GM12878 (cell line): ENCODE data around the gene MRPL20. TPM values are rescaled to one million over a fixed set of nuclear protein-coding genes. Genes with fewer than 3 reads are reported as not detected.
A peak's percentile ranks its signal among the peaks of the same experiment; 100 is the strongest.

Experiments
- ATAC-seq: fragments of 200-7000 bp; cut with Tn5 transposase; 3 replicates; pipeline ENCODE4 v1.9.1; 2020; ENCODE audit warnings: mild to moderate bottlenecking, moderate library complexity
- BruUV-seq: library from RNA; stranded (reverse); fragments of 400-500 nt; replicated peaks from 2 replicates; lab custom pipeline; 2021; lab: Mats Ljungman, UMichigan
- CTCF ChIA-PET: fragments of 300-600 bp; sonication (Branson Sonifier 250); formaldehyde crosslinking; extraction: SDS; loops from one replicate; lab custom pipeline; 2021; ENCODE audit warnings: inconsistent platforms; lab: Yijun Ruan, JAX
- POLR2A ChIA-PET: fragments of 350-600 bp; formaldehyde crosslinking; extraction: SDS; loops from one replicate; lab custom pipeline; 2021; ENCODE audit warnings: inconsistent platforms; lab: Charles Lee
- RAD21 ChIA-PET: fragments of 300-600 bp; sonication (Branson Sonifier 250); formaldehyde crosslinking; loops from one replicate; lab custom pipeline; 2023; ENCODE audit warnings: antibody characterized with exemption; ENCODE audit not compliant: unreplicated experiment; lab: Charles Lee
- SMC1A ChIA-PET: fragments of 300-600 bp; sonication (Branson Sonifier 250); formaldehyde crosslinking; loops from one replicate; lab custom pipeline; 2023; ENCODE audit not compliant: unreplicated experiment, uncharacterized antibody; lab: Charles Lee
- DNase-seq: peaks from one replicate; pipeline ENCODE4 v3.0.0-alpha.2; 2011; ENCODE audit warnings: low read depth, low spot score
- FAIRE-seq: peaks from 3 replicates; lab custom pipeline; 2011; peaks lifted over from hg19 to GRCh38; lab: Jason Lieb, UNC
- H2AFZ ChIP-seq: 2 replicates; pipeline ENCODE4 v1.6.0; 2011; ENCODE audit warnings: low read depth, low read length, control low read depth; ENCODE audit not compliant: control insufficient read depth
- H3K27ac ChIP-seq: 2 replicates; pipeline ENCODE4 v1.5.1; 2011; ENCODE audit warnings: control low read depth; ENCODE audit not compliant: control insufficient read depth, insufficient read depth
- H3K27me3 ChIP-seq, 2 experiments: replicated peaks in 1 of 2; 2 replicates each; pipeline versions ENCODE4 v1.6.0 to v1.6.1; 2011; ENCODE audit warnings: low read length in 1 of 2; ENCODE audit not compliant: control insufficient read depth in 2 of 2, insufficient read depth in 2 of 2
- H3K36me3 ChIP-seq, 2 experiments: 2 replicates each; pipeline ENCODE4 v1.5.1; 2011; ENCODE audit warnings: low read length in 1 of 2; ENCODE audit not compliant: control insufficient read depth in 2 of 2, insufficient read depth in 2 of 2
- H3K4me1 ChIP-seq: 2 replicates; pipeline ENCODE4 v1.6.1; 2011; ENCODE audit warnings: mild to moderate bottlenecking, low read length, moderate library complexity, mixed read lengths; ENCODE audit not compliant: control insufficient read depth, insufficient read depth
- H3K4me2 ChIP-seq: 2 replicates; pipeline ENCODE4 v1.6.0; 2011; ENCODE audit warnings: control low read depth; ENCODE audit not compliant: control insufficient read depth, insufficient read depth
- H3K4me3 ChIP-seq: fragments of 200-600 bp; sonication (generic); 2 replicates; pipeline ENCODE4 v1.5.1; 2016
- H3K79me2 ChIP-seq: 2 replicates; pipeline ENCODE4 v1.6.0; 2011; ENCODE audit warnings: low read length; ENCODE audit not compliant: control insufficient read depth, insufficient read depth
- H3K9ac ChIP-seq: 2 replicates; pipeline ENCODE4 v1.8.0; 2011; ENCODE audit warnings: low read length, control low read depth, mixed read lengths; ENCODE audit not compliant: control insufficient read depth, insufficient read depth
- H3K9me3 ChIP-seq: replicated peaks from 3 replicates; pipeline ENCODE4 v1.5.1; 2011; ENCODE audit warnings: mild to moderate bottlenecking, low read length; ENCODE audit not compliant: control insufficient read depth, insufficient read depth
- H4K20me1 ChIP-seq: 2 replicates; pipeline ENCODE4 v1.6.0; 2011; ENCODE audit not compliant: control insufficient read depth, insufficient read depth
- BCL3 ChIP-seq: IDR thresholded peaks from 2 replicates; pipeline ENCODE4 v1.6.1; 2011; ENCODE audit warnings: borderline replicate concordance, low read depth, mild to moderate bottlenecking, moderate library complexity, low read length; ENCODE audit not compliant: insufficient read depth, poor library complexity, severe bottlenecking
- GATAD2B ChIP-seq: fragments of 450-650 bp; conservative IDR thresholded peaks from 2 replicates; pipeline ENCODE4 v1.6.1; 2017; ENCODE audit warnings: low read depth, mild to moderate bottlenecking, moderate library complexity
- HDAC2 ChIP-seq: fragments of 200-600 bp; sonication (generic); IDR thresholded peaks from 2 replicates; pipeline ENCODE4 v1.6.1; 2017
- LARP7 ChIP-seq: fragments of 450-650 bp; IDR thresholded peaks from 2 replicates; pipeline ENCODE4 v1.6.1; 2017; ENCODE audit warnings: mild to moderate bottlenecking
- MLLT1 ChIP-seq: fragments of 450-650 bp; IDR thresholded peaks from 2 replicates; pipeline ENCODE4 v1.6.1; 2016; ENCODE audit warnings: mild to moderate bottlenecking
- PBX3 ChIP-seq: IDR thresholded peaks from 2 replicates; pipeline ENCODE4 v1.6.1; 2011; ENCODE audit warnings: mild to moderate bottlenecking, low read depth, low read length, moderate library complexity; ENCODE audit not compliant: insufficient replicate concordance
- POLR2A ChIP-seq: IDR thresholded peaks from 2 replicates; pipeline ENCODE4 v1.6.1; 2011; ENCODE audit warnings: low read depth, mild to moderate bottlenecking, low read length
- POLR2AphosphoS2 ChIP-seq: IDR thresholded peaks from 2 replicates; pipeline ENCODE4 v1.6.1; 2011; ENCODE audit warnings: low read depth, mild to moderate bottlenecking, low read length, improper control_type of control experiment, moderate library complexity
- POLR2AphosphoS5 ChIP-seq: IDR thresholded peaks from 2 replicates; pipeline ENCODE4 v1.6.1; 2011; ENCODE audit warnings: mild to moderate bottlenecking, low read length, inconsistent platforms
- POU2F2 ChIP-seq: IDR thresholded peaks from 3 replicates; pipeline ENCODE4 v1.6.1; 2011; ENCODE audit warnings: low read depth, mild to moderate bottlenecking, low read length, borderline replicate concordance
- RCOR1 ChIP-seq: conservative IDR thresholded peaks from 2 replicates; pipeline ENCODE4 v1.6.1; 2012; ENCODE audit warnings: low read depth, low read length, improper control_type of control experiment
- SMC3 ChIP-seq: IDR thresholded peaks from 2 replicates; pipeline ENCODE4 v1.6.1; 2011; ENCODE audit warnings: low read length, improper control_type of control experiment, borderline replicate concordance
- SRF ChIP-seq, 2 experiments: IDR thresholded peaks; 2 replicates each; pipeline ENCODE4 v1.6.1; 2011; ENCODE audit warnings: low read depth in 2 of 2, low read length in 2 of 2, mild to moderate bottlenecking in 1 of 2, moderate library complexity in 1 of 2
- ZBTB40 ChIP-seq: fragments of 450-650 bp; IDR thresholded peaks from 2 replicates; pipeline ENCODE4 v1.6.1; 2016; ENCODE audit warnings: mild to moderate bottlenecking, moderate library complexity, borderline replicate concordance
- WGBS: methylation state at CpG from one replicate; pipeline ENCODE4 v1.1.6; 2016; ENCODE audit warnings: low lambda C conversion rate; ENCODE audit not compliant: insufficient replicate concordance, insufficient coverage; ENCODE audit errors: missing lambda C conversion rate; 5-methylcytosine and 5-hydroxymethylcytosine counted together
- in situ Hi-C: fragments of 300-500 bp; cut with MboI; formaldehyde crosslinking; loops from 9 replicates; pipeline ENCODE4 v1.14.3; 2018; ENCODE audit warnings: mixed read lengths
- intact Hi-C: fragments of 100-400 bp; cut with micrococcal nuclease; formaldehyde crosslinking; loops from one replicate; pipeline ENCODE4 v1.14.2; 2022; ENCODE audit not compliant: unreplicated experiment
- polyA plus RNA-seq, 11 experiments: library from polyadenylated mRNA; depleted of rRNA in 4 of 11; unstranded in 6 of 11; stranded (reverse) in 5 of 11; fragments of >200 nt; fragmentation: Nextera tagmentation in 4 of 11; fragmentation: Illumina TruSeq in 1 of 11; extraction: Ambion mirVana in 4 of 11; extraction: Trizol in 1 of 11; gene quantifications; 1 replicate in 1 of 11; 2 replicates in 10 of 11; pipeline versions ENCODE4 v1.2.1 to v1.2.3, GENCODE V29; 2011 to 2016; ENCODE audit warnings: inconsistent platforms in 2 of 11, missing spikeins in 2 of 11, low read depth in 1 of 11
- total RNA-seq, 4 experiments: library from RNA; depleted of rRNA in 3 of 4; stranded (reverse); fragments of >200 nt in 3 of 4; fragmentation: Illumina TruSeq in 1 of 4; extraction: Trizol in 1 of 4; gene quantifications; 2 replicates each; pipeline versions ENCODE4 v1.2.1 to v1.2.3, GENCODE V29; 2013 to 2021

Gene MRPL20
- total and polyA plus RNA-seq, 10 of the 15 experiments (the other 5 are each of a cell fraction or from before 2014, with no cell fraction given), result 129 to 525 (median 255) TPM

- no peaks in the 10 kb centered on the region for H3K9me3 ChIP-seq
- peak overlapping the region; percentile 73 for H3K4me2 ChIP-seq
- ATAC-seq, result peak; percentile 7
- peaks cover 26% of the 10 kb centered on the region for H3K4me1 ChIP-seq
- RAD21 ChIA-PET, result interaction anchor here (1.0 to 1.7 kb wide), 3 partner anchors 8 to 41 kb away, joined by 3 to 4 read pairs (median 3); no protein-coding TSS in a partner anchor
- peak overlapping the region; percentile 77 for H3K4me3 ChIP-seq
- intact Hi-C loops, result loop anchor here (2.0 kb wide), 2 partner anchors 41 to 51 kb away; partner anchors contain the start of gene DVL1
- POLR2A ChIA-PET, result interaction anchor here (0.6 to 2.1 kb wide), 5 partner anchors 10 to 38 kb away, joined by 3 to 17 read pairs (median 6); partner anchors contain the start of gene AURKAIP1
- H3K27me3 ChIP-seq, result no peaks in the 10 kb centered on the region
- peaks cover 58% of the 10 kb centered on the region for H3K79me2 ChIP-seq
- SMC1A ChIA-PET, result interaction anchor here (0.7 to 0.9 kb wide), 2 partner anchors 37 to 42 kb away, joined by 3 read pairs; no protein-coding TSS in a partner anchor
- H3K27ac ChIP-seq, result peak overlapping the region; percentile 78
- in situ Hi-C loops, result loop anchor here (5.0 kb wide), 1 partner anchor 107 kb away; no protein-coding TSS in a partner anchor
- H2AFZ ChIP-seq, result peak overlapping the region; percentile 37
- BruUV-seq, result TSS peak; percentile 79
- H4K20me1 ChIP-seq, result no peaks in the 10 kb centered on the region; the same call in 1 of the 2 replicates
- no peak for FAIRE-seq
- peaks cover 20 to 33% of the 10 kb centered on the region in 2 experiments for H3K36me3 ChIP-seq
- CTCF ChIA-PET, result interaction anchor here (1.3 to 1.6 kb wide), 5 partner anchors 16 to 41 kb away, joined by 3 to 6 read pairs (median 4); partner anchors contain the start of gene AURKAIP1
- under 1% methylated on average over 34 of the region's 34 CpGs for WGBS
- peak; percentile 64 for TF ChIP-seq POLR2A
- peak; percentile 18 for TF ChIP-seq BCL3
- TF ChIP-seq HDAC2, result no peak
- TF ChIP-seq POLR2AphosphoS5, result peak; percentile 65
- no peak for TF ChIP-seq ZBTB40
- 0 out of 2 replicates have a peak, but pooled peaks have one; percentile 26 for TF ChIP-seq LARP7
- no peak for TF ChIP-seq GATAD2B
- TF ChIP-seq POU2F2, result 0 out of 3 replicates have a peak, but pooled peaks have one; percentile 28
- no peak for TF ChIP-seq SRF (IDR thresholded peaks at IDR 0.05; ENCODE audit: low read depth in 2 of 2, low read length in 2 of 2)
- TF ChIP-seq SMC3, result no peak
- TF ChIP-seq POLR2AphosphoS2, result peak; percentile 43
- no peak for TF ChIP-seq RCOR1
- 0 out of 2 replicates have a peak, but pooled peaks have one; percentile 16 for TF ChIP-seq MLLT1
- TF ChIP-seq PBX3, result peak; percentile 31
- no peak for DNase-seq
- H3K9ac ChIP-seq, result peak overlapping the region; percentile 99
Measured at GRCh38 chr1:1399872-1400575, 7.1 kb downstream of the MRPL20 start.
